ENCODE measurements around the gene SLC25A11.

Gene SLC25A11

DNA sequence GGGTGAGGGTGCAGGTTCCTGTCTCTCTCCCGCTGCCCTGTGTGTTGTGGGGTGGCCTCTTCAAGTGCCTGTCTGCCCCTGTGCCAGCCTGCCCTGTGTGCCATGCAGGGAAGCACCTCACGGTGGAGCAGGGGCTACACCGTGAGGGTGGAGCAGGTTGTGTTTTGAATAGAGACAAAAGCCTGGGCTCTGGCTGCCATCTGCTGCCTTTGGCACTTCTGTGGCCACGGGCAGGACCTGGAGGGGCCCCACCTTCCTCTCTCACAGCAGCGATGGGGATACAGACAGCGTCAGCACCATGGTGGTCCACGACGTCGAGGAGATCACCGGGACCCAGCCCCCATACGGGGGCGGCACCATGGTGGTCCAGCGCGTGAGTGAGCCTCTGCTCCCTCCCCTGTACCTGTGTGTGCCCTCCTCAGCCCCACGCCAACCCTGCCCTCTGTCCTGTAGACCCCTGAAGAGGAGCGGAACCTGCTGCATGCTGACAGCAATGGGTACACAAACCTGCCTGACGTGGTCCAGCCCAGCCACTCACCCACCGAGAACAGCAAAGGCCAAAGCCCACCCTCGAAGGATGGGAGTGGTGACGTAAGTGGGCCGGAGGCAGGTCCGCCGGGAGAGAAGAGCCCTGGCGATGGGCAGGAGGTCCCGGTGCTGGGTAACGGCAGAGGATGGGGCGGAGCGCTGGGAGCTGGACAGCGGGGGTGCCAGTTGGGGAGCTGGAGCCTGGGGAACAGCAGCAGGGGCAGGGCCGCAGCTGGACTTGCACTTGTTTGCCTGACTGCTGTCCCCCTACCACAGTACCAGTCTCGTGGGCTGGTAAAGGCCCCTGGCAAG lies 45.9 kb downstream of the SLC25A11 start:
- no peaks in the 10 kb centered on the region for H3K9me3 ChIP-seq (ENCODE audit: insufficient read depth, low read length)
- no peaks in the 10 kb centered on the region for H3K79me2 ChIP-seq (ENCODE audit: low read length)
- TF ChIP-seq, protein P1, sequence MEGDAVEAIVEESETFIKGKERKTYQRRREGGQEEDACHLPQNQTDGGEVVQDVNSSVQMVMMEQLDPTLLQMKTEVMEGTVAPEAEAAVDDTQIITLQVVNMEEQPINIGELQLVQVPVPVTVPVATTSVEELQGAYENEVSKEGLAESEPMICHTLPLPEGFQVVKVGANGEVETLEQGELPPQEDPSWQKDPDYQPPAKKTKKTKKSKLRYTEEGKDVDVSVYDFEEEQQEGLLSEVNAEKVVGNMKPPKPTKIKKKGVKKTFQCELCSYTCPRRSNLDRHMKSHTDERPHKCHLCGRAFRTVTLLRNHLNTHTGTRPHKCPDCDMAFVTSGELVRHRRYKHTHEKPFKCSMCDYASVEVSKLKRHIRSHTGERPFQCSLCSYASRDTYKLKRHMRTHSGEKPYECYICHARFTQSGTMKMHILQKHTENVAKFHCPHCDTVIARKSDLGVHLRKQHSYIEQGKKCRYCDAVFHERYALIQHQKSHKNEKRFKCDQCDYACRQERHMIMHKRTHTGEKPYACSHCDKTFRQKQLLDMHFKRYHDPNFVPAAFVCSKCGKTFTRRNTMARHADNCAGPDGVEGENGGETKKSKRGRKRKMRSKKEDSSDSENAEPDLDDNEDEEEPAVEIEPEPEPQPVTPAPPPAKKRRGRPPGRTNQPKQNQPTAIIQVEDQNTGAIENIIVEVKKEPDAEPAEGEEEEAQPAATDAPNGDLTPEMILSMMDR (IDR thresholded peaks at IDR 0.05; ENCODE audit: low read depth, low read length) = no peak
- TF ChIP-seq EZH2phosphoT487 (IDR thresholded peaks at IDR 0.05; ENCODE audit: low read depth) = no peak
- H3K36me3 ChIP-seq (replicated peaks; ENCODE audit: low read depth, low read length) = peaks cover 7% of the 10 kb centered on the region
- no peaks in the 10 kb centered on the region for H4K20me1 ChIP-seq (ENCODE audit: insufficient read depth, low read length)
- no peak overlapping the region for H3K4me3 ChIP-seq (ENCODE audit: low read length)
- no peak overlapping the region for H3K27ac ChIP-seq (ENCODE audit: low read length)
- no peaks in the 10 kb centered on the region for H3K27me3 ChIP-seq (ENCODE audit: low read depth, low read length)
- H3K9ac ChIP-seq (ENCODE audit: low read length) = no peak overlapping the region
- no peak overlapping the region for H3K4me2 ChIP-seq (ENCODE audit: low read length)
- peaks cover 14% of the 10 kb centered on the region for H3K4me1 ChIP-seq (ENCODE audit: low read length)
- H2AFZ ChIP-seq (ENCODE audit: low read depth, low read length) = no peak overlapping the region

DNA sequence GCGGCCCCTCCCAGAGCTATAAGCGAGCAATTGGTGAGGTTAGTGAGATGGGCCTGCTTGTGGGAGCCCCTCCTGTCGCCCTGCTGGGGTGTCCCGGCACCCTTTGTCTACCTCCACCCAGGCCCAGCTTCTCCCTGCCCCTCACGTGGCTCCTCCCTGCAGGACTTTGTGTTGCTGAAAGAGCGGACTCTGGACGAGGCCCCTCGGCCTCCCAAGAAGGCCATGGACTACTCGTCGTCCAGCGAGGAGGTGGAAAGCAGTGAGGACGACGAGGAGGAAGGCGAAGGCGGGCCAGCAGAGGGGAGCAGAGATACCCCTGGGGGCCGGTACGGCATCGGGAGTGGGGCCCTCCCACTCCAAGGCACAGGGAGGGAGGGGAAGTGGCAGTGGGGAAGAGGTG lies 46.6 kb downstream of the SLC25A11 start:
- Histone ChIP-seq H3K36me3 (replicated peaks; ENCODE audit: low read depth, low read length) (peaks cover 7% of the 10 kb centered on the region), H3K27me3 (ENCODE audit: low read depth, low read length) (no peaks in the 10 kb centered on the region), H4K20me1 (ENCODE audit: insufficient read depth, low read length) (no peaks in the 10 kb centered on the region), H2AFZ (ENCODE audit: low read depth, low read length) (no peak overlapping the region), H3K4me3 (ENCODE audit: low read length) (no peak overlapping the region), H3K27ac (ENCODE audit: low read length) (no peak overlapping the region), H3K79me2 (ENCODE audit: low read length) (no peaks in the 10 kb centered on the region), H3K9ac (ENCODE audit: low read length) (no peak overlapping the region), H3K4me1 (ENCODE audit: low read length) (peaks cover 14% of the 10 kb centered on the region), H3K4me2 (ENCODE audit: low read length) (no peak overlapping the region), H3K9me3 (ENCODE audit: insufficient read depth, low read length) (no peaks in the 10 kb centered on the region)
- no peak for TF ChIP-seq EZH2phosphoT487 (IDR thresholded peaks at IDR 0.05; ENCODE audit: low read depth)
- TF ChIP-seq, protein P1 (IDR thresholded peaks at IDR 0.05; ENCODE audit: low read depth, low read length) = no peak

DNA sequence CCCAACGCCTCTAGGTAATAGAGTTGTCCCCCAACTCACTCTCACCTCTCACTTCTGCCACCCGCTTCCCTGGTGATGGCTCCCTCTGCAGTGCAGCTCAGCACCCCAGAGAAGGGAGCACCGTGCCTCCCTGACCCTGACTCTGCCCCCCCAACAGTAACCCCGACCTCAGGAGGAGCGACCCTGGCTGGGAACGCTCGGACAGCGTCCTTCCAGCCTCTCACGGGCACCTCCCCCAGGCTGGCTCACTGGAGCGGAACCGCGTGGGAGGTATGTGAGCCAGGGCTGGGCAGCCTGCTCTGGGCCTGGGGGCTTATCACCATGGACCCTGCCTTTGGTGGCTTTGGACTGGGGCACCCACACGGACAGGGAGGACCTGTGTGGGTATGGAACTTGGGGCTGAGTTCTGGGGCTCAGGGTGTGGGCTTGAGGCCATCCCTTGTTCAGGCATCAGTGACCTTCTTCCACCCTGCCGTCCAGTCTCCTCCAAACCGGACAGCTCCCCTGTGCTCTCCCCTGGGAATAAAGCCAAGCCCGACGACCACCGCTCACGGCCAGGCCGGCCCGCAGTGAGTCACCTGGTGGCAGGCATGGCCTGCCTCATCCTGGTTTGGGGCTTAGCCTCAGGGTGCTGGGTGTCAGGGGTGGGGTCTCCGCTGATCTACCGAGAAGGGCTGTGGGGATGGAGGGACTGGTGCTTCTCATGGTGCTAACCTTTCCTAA lies 47.2 kb downstream of the SLC25A11 start:
- Histone ChIP-seq H3K4me1 (ENCODE audit: low read length) (peaks cover 14% of the 10 kb centered on the region), H3K36me3 (replicated peaks; ENCODE audit: low read depth, low read length) (peaks cover 7% of the 10 kb centered on the region), H3K9ac (ENCODE audit: low read length) (peak overlapping the region; percentile 10; the same call in 1 of the 2 replicates), H3K4me2 (ENCODE audit: low read length) (peak overlapping the region; percentile 53; the same call in 1 of the 2 replicates), H3K27ac (ENCODE audit: low read length) (peak overlapping the region; percentile 11; the same call in 1 of the 2 replicates), H3K27me3 (ENCODE audit: low read depth, low read length) (no peaks in the 10 kb centered on the region), H3K4me3 (ENCODE audit: low read length) (no peak overlapping the region; the same call in 1 of the 2 replicates), H3K79me2 (ENCODE audit: low read length) (no peaks in the 10 kb centered on the region), H4K20me1 (ENCODE audit: insufficient read depth, low read length) (no peaks in the 10 kb centered on the region), H3K9me3 (ENCODE audit: insufficient read depth, low read length) (no peaks in the 10 kb centered on the region), H2AFZ (ENCODE audit: low read depth, low read length) (no peak overlapping the region)
- TF ChIP-seq EZH2phosphoT487 (IDR thresholded peaks at IDR 0.05; ENCODE audit: low read depth) = no peak
- TF ChIP-seq, protein P1 (IDR thresholded peaks at IDR 0.05; ENCODE audit: low read depth, low read length) = no peak

All from OCI-LY3 (cell line).